Activated CD4-positive, alpha-beta T cell treated with anti-CD3 and anti-CD28 coated beads, Interleukin-2, amount 50 U/mL, for 48 hours (primary cell): ENCODE measurements around the gene FARS2.
"Not testable (repeated sequence)": the region's sequence is repeated elsewhere in the genome, so short reads cannot be mapped to it uniquely, and the experiment has no call there.

Experiments
- DNase-seq, 2 experiments: peaks; one replicate each; pipeline ENCODE4 v3.0.0-alpha.2; 2020

FARS2 gene

GRCh38 chr6:5772408-5773120 lies 511.3 kb downstream of the FARS2 start:
- DNase-seq = no peak

GRCh38 chr6:5776104-5776503 lies 514.8 kb downstream of the FARS2 start:
- DNase-seq = no peak

- no peak for DNase-seq
Measured at GRCh38 chr6:5776706-5777390, 515.5 kb downstream of the FARS2 start.

- DNase-seq = no peak
Measured at GRCh38 chr6:5778317-5778857, 517.1 kb downstream of the FARS2 start.

GRCh38 chr6:5778906-5779305 lies 517.6 kb downstream of the FARS2 start:
- no peak for DNase-seq

- no peak for DNase-seq
Measured at GRCh38 chr6:5781019-5781418, 519.7 kb downstream of the FARS2 start.

GRCh38 chr6:5781966-5782556 lies 520.7 kb downstream of the FARS2 start:
- DNase-seq = no peak

- no peak for DNase-seq
Measured at GRCh38 chr6:5782783-5783547, 521.7 kb downstream of the FARS2 start.

- no peak for DNase-seq
Measured at GRCh38 chr6:5783584-5784089, 522.3 kb downstream of the FARS2 start.

GRCh38 chr6:5785249-5785648 lies 523.9 kb downstream of the FARS2 start:
- no peak for DNase-seq

- no peak for DNase-seq
Measured at GRCh38 chr6:5786321-5786968, 525.1 kb downstream of the FARS2 start.

- DNase-seq = no peak
Measured at GRCh38 chr6:5786969-5787720, 525.8 kb downstream of the FARS2 start.

GRCh38 chr6:5789426-5789825 lies 528.1 kb downstream of the FARS2 start:
- DNase-seq = not testable (repeated sequence)

GRCh38 chr6:5796555-5796954 lies 535.2 kb downstream of the FARS2 start:
- not testable (repeated sequence) for DNase-seq

GRCh38 chr6:5806406-5806805 lies 545.1 kb downstream of the FARS2 start:
- not testable (repeated sequence) for DNase-seq

- DNase-seq = no peak
Measured at GRCh38 chr6:5809450-5809849, 548.1 kb downstream of the FARS2 start.

GRCh38 chr6:5811997-5812396 lies 550.7 kb downstream of the FARS2 start:
- no peak for DNase-seq

- no peak for DNase-seq
Measured at GRCh38 chr6:5813625-5814027, 552.3 kb downstream of the FARS2 start.

- no peak for DNase-seq
Measured at GRCh38 chr6:5814116-5814515, 552.8 kb downstream of the FARS2 start.

GRCh38 chr6:5814901-5815300 lies 553.6 kb downstream of the FARS2 start:
- no peak for DNase-seq

- DNase-seq = no peak
Measured at GRCh38 chr6:5817869-5818268, 556.6 kb downstream of the FARS2 start.

- no peak for DNase-seq
Measured at GRCh38 chr6:5818959-5819358, 557.6 kb downstream of the FARS2 start.
